Transverse colon (tissue), 4 donors: ENCODE data around the gene RASGRP3. TPM values are rescaled to one million over a fixed set of nuclear protein-coding genes. Genes with fewer than 3 reads are reported as not detected.

Experiments
- DNase-seq: peaks from one replicate; pipeline ENCODE4 v3.0.0-alpha.2; 2019
- H3K27ac ChIP-seq, 4 donors: fragments of 200-600 bp; sonication (generic); 2 replicates each; pipeline ENCODE4 v1.5.1; 2016 to 2018; ENCODE audit warnings: inconsistent platforms in 4 of 4
- H3K27me3 ChIP-seq: fragments of 200-600 bp; sonication (generic); 2 replicates; pipeline ENCODE4 v1.5.1; 2017; ENCODE audit warnings: inconsistent platforms
- H3K36me3 ChIP-seq, 4 donors: fragments of 200-600 bp; sonication (generic); 2 replicates each; pipeline ENCODE4 v1.5.1; 2017 to 2019; ENCODE audit warnings: inconsistent platforms in 4 of 4
- H3K4me1 ChIP-seq, 4 donors: fragments of 200-600 bp; sonication (generic); 2 replicates each; pipeline ENCODE4 v1.5.1; 2017 to 2020; ENCODE audit warnings: inconsistent platforms in 4 of 4
- H3K4me3 ChIP-seq, 4 donors: fragments of 200-600 bp; sonication (generic); 1 replicate in 1 of 4; 2 replicates in 3 of 4; pipeline versions ENCODE4 v1.5.1 to v1.6.1; 2017 to 2019; ENCODE audit warnings: inconsistent platforms in 4 of 4
- H3K9me3 ChIP-seq, 2 donors: fragments of 200-600 bp; sonication (generic); 2 replicates each; pipeline ENCODE4 v1.5.1; 2017 to 2019; ENCODE audit warnings: inconsistent platforms in 2 of 2
- CTCF ChIP-seq, 5 experiments: fragments of 200-600 bp in 3 of 5; fragments of 450-650 bp in 2 of 5; sonication (generic) in 3 of 5; IDR thresholded peaks; 1 replicate in 2 of 5; 2 replicates in 3 of 5; pipeline ENCODE4 v1.5.1; 2016 to 2017; ENCODE audit warnings: antibody characterized with exemption in 5 of 5, inconsistent platforms in 3 of 5, mild to moderate bottlenecking in 2 of 5, moderate library complexity in 1 of 5
- EP300 ChIP-seq: sonication (generic); formaldehyde crosslinking; IDR thresholded peaks from one replicate; pipeline ENCODE4 v1.6.1; 2017; ENCODE audit warnings: antibody characterized with exemption, low read depth
- POLR2A ChIP-seq: fragments of 450-650 bp; IDR thresholded peaks from one replicate; pipeline ENCODE4 v1.6.1; 2016; ENCODE audit warnings: antibody characterized with exemption, mild to moderate bottlenecking, moderate library complexity
- POLR2AphosphoS5 ChIP-seq, 3 donors: sonication (generic); formaldehyde crosslinking; IDR thresholded peaks; one replicate each; pipeline ENCODE4 v1.6.1; 2016; ENCODE audit warnings: antibody characterized with exemption in 3 of 3
- WGBS, 2 donors: methylation state at CpG; one replicate each; pipeline ENCODE4 v1.1.5; 2018; ENCODE audit warnings: low coverage in 1 of 2; 5-methylcytosine and 5-hydroxymethylcytosine counted together
- in situ Hi-C, 4 donors: fragments of 200-750 bp; cut with MboI; loops; one replicate each; pipeline versions ENCODE4 v1.15.0 to v1.15.1; 2017; ENCODE audit warnings: low sequenced_read_pairs in 3 of 4, low pct_ligation_motif_present in 1 of 4, low pct_unique_long_range_greater_than_20kb in 1 of 4
- intact Hi-C: fragments of 100-400 bp; cut with DNase I; formaldehyde crosslinking; loops from one replicate; pipeline ENCODE4 v1.15.1; 2023; ENCODE audit warnings: low total_unique reads
- total RNA-seq, 4 donors: library from RNA; depleted of rRNA; stranded (reverse); fragments of >200 nt; gene quantifications; one replicate each; pipeline ENCODE4 v1.1.0, GENCODE V29; 2016

Gene RASGRP3
- total RNA-seq, 4 donors from 2014 or later = 3.4 to 16.5 (median 4.8) TPM; not detected in 1

- no peaks in the 10 kb centered on the region for H3K36me3 ChIP-seq
These were observed 23.9 kb upstream of the RASGRP3 start for GRCh38 chr2:33452545-33452944.

GRCh38 chr2:33453905-33454479, 22.5 kb upstream of the RASGRP3 start:
- Histone ChIP-seq H3K27me3 (no peaks in the 10 kb centered on the region), H3K4me1 (peaks cover 0 to 8% (median 0%) of the 10 kb centered on the region in 4 donors), H3K36me3 (no peaks in the 10 kb centered on the region), H3K9me3 (no peaks in the 10 kb centered on the region), H3K4me3 (no peak overlapping the region), H3K27ac (no peak overlapping the region)
- DNase-seq = no peak
- intact Hi-C loops = no loop called here
- in situ Hi-C loops = no loop called here
- TF ChIP-seq CTCF (IDR thresholded peaks at IDR 0.05) (no peak), POLR2AphosphoS5 (IDR thresholded peaks at IDR 0.05) (no peak), EP300 (no peak), POLR2A (no peak)

More at GRCh38 chr2:33452545-33452944, 23.9 kb upstream of the RASGRP3 start:
- in situ Hi-C loops (no loop called here), intact Hi-C loops (no loop called here)
- no peaks in the 10 kb centered on the region for H3K27me3 ChIP-seq
- H3K4me1 ChIP-seq = peaks cover 0 to 1% (median 0%) of the 10 kb centered on the region in 4 donors
- no peak overlapping the region for H3K27ac ChIP-seq
- H3K4me3 ChIP-seq = no peak overlapping the region
- no peak for TF ChIP-seq POLR2A
- TF ChIP-seq CTCF (IDR thresholded peaks at IDR 0.05) = no peak
- no peak for TF ChIP-seq EP300
- no peak for TF ChIP-seq POLR2AphosphoS5 (IDR thresholded peaks at IDR 0.05)
- no peaks in the 10 kb centered on the region for H3K9me3 ChIP-seq
- DNase-seq = no peak

- Histone ChIP-seq H3K4me3 (no peak overlapping the region), H3K27ac (no peak overlapping the region), H3K9me3 (no peaks in the 10 kb centered on the region), H3K27me3 (no peaks in the 10 kb centered on the region), H3K4me1 (peaks cover 0 to 8% (median 0%) of the 10 kb centered on the region in 4 donors), H3K36me3 (no peaks in the 10 kb centered on the region)
- in situ Hi-C loops = no loop called here
- intact Hi-C loops = no loop called here
- WGBS, 2 donors = 40 to 52% methylated on average over 7 to 8 of the region's 8 CpGs
- DNase-seq = no peak
- TF ChIP-seq CTCF (IDR thresholded peaks at IDR 0.05) (no peak), EP300 (no peak), POLR2A (no peak), POLR2AphosphoS5 (IDR thresholded peaks at IDR 0.05) (no peak)
These were observed 18.7 kb upstream of the RASGRP3 start for GRCh38 chr2:33457556-33458247.

DNA sequence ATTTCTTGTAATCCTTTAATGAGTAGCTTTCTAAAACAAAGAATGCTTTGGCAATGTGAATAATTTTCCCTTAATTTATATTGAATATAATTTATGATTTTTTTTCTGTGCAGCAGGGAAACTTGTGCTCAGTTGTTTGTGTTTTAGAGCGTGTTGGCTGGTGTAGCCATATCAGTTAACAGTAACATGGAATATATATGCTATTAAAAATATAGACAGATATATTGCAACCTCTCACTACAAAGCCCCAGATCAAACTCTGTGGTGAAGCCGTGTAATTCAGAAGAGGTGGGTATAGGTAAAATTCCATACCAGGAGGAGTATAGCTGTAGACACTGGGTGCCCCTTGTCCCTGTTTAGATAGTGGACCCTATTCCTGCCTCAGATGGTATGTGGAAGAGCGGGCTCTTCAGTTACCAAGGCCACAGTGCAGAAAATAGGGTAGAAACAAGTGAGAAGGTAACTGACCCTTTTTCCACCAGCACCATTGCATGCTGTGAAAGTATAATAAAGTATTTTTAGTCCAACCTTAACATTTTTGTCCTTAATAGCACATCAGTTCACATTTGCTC, 18.1 kb upstream of the RASGRP3 start:
- no peaks in the 10 kb centered on the region for H3K27me3 ChIP-seq
- H3K36me3 ChIP-seq = no peaks in the 10 kb centered on the region
- H3K27ac ChIP-seq = no peak overlapping the region
- DNase-seq = no peak
- intact Hi-C loops = no loop called here
- TF ChIP-seq POLR2AphosphoS5 (IDR thresholded peaks at IDR 0.05) (no peak), CTCF (IDR thresholded peaks at IDR 0.05) (no peak)
- H3K9me3 ChIP-seq = no peaks in the 10 kb centered on the region
- peaks cover 0 to 8% (median 0%) of the 10 kb centered on the region in 4 donors for H3K4me1 ChIP-seq
- no peak overlapping the region for H3K4me3 ChIP-seq
- in situ Hi-C loops = no loop called here
- WGBS, 2 donors = 81 to 89% methylated on average over 3 of the region's 3 CpGs
